ENCODE data around the gene PAF1.

PAF1 gene

GRCh38 chr19:39420769-39421168, 29.9 kb upstream of the PAF1 start:
- no peak for FAIRE-seq
- no peak for DNase-seq (ENCODE audit: insufficient read length, low spot score)
- TF ChIP-seq POU2F2 (IDR thresholded peaks at IDR 0.05; ENCODE audit: low read depth, low read length) (no peak), SPI1 (IDR thresholded peaks at IDR 0.05; ENCODE audit: low read depth, low read length) (no peak), TAF1 (IDR thresholded peaks at IDR 0.05; ENCODE audit: low read depth, low read length) (no peak), PAX5 (IDR thresholded peaks at IDR 0.05; ENCODE audit: insufficient read depth, low read length, severe bottlenecking) (no peak), POLR2AphosphoS5 (IDR thresholded peaks at IDR 0.05; ENCODE audit: low read depth, low read length) (no peak), POLR2A (IDR thresholded peaks at IDR 0.05; ENCODE audit: low read depth, low read length) (no peak)

- no peak for DNase-seq (ENCODE audit: insufficient read length, low spot score)
- FAIRE-seq, result no peak
- TF ChIP-seq POLR2AphosphoS5 (IDR thresholded peaks at IDR 0.05; ENCODE audit: low read depth, low read length) (no peak), TAF1 (IDR thresholded peaks at IDR 0.05; ENCODE audit: low read depth, low read length) (no peak), SPI1 (IDR thresholded peaks at IDR 0.05; ENCODE audit: low read depth, low read length) (no peak)
Measured at GRCh38 chr19:39419003-39419402, 28.1 kb upstream of the PAF1 start.

- DNase-seq (ENCODE audit: insufficient read length, low spot score), result no peak
- no peak for FAIRE-seq
- TF ChIP-seq TAF1 (IDR thresholded peaks at IDR 0.05; ENCODE audit: low read depth, low read length), result no peak
- TF ChIP-seq POLR2A (IDR thresholded peaks at IDR 0.05; ENCODE audit: low read depth, low read length), result no peak
- no peak for TF ChIP-seq POU2F2 (IDR thresholded peaks at IDR 0.05; ENCODE audit: low read depth, low read length)
- no peak for TF ChIP-seq POLR2AphosphoS5 (IDR thresholded peaks at IDR 0.05; ENCODE audit: low read depth, low read length)
- no peak for TF ChIP-seq SPI1 (IDR thresholded peaks at IDR 0.05; ENCODE audit: low read depth, low read length)
- TF ChIP-seq PAX5 (IDR thresholded peaks at IDR 0.05; ENCODE audit: insufficient read depth, low read length, severe bottlenecking), result no peak
Measured at GRCh38 chr19:39417463-39418181, 26.7 kb upstream of the PAF1 start.

GRCh38 chr19:39416152-39417120, 25.5 kb upstream of the PAF1 start:
- TF ChIP-seq POU2F2 (IDR thresholded peaks at IDR 0.05; ENCODE audit: low read depth, low read length) (no peak), SPI1 (IDR thresholded peaks at IDR 0.05; ENCODE audit: low read depth, low read length) (no peak), POLR2AphosphoS5 (IDR thresholded peaks at IDR 0.05; ENCODE audit: low read depth, low read length) (no peak), POLR2A (IDR thresholded peaks at IDR 0.05; ENCODE audit: low read depth, low read length) (no peak), PAX5 (IDR thresholded peaks at IDR 0.05; ENCODE audit: insufficient read depth, low read length, severe bottlenecking) (no peak), TAF1 (IDR thresholded peaks at IDR 0.05; ENCODE audit: low read depth, low read length) (no peak)
- FAIRE-seq (no peak), DNase-seq (ENCODE audit: insufficient read length, low spot score) (no peak)

GRCh38 chr19:39415111-39416046, 24.5 kb upstream of the PAF1 start:
- TF ChIP-seq POLR2A (IDR thresholded peaks at IDR 0.05; ENCODE audit: low read depth, low read length) (no peak), POLR2AphosphoS5 (IDR thresholded peaks at IDR 0.05; ENCODE audit: low read depth, low read length) (no peak), PAX5 (IDR thresholded peaks at IDR 0.05; ENCODE audit: insufficient read depth, low read length, severe bottlenecking) (no peak), TAF1 (IDR thresholded peaks at IDR 0.05; ENCODE audit: low read depth, low read length) (no peak), SPI1 (IDR thresholded peaks at IDR 0.05; ENCODE audit: low read depth, low read length) (no peak), POU2F2 (IDR thresholded peaks at IDR 0.05; ENCODE audit: low read depth, low read length) (no peak)
- no peak for FAIRE-seq
- DNase-seq (ENCODE audit: insufficient read length, low spot score), result no peak

- FAIRE-seq (peak; percentile 31), DNase-seq (ENCODE audit: insufficient read length, low spot score) (no peak)
Measured at GRCh38 chr19:39413911-39414608, 23.2 kb upstream of the PAF1 start.

GRCh38 chr19:39413272-39413910, 22.5 kb upstream of the PAF1 start:
- DNase-seq (ENCODE audit: insufficient read length, low spot score), result peak; percentile 66

More at GRCh38 chr19:39413911-39414608, 23.2 kb upstream of the PAF1 start:
- TF ChIP-seq TAF1 (IDR thresholded peaks at IDR 0.05; ENCODE audit: low read depth, low read length), result no peak
- no peak for TF ChIP-seq PAX5 (IDR thresholded peaks at IDR 0.05; ENCODE audit: insufficient read depth, low read length, severe bottlenecking)
- no peak for TF ChIP-seq SPI1 (IDR thresholded peaks at IDR 0.05; ENCODE audit: low read depth, low read length)
- TF ChIP-seq POU2F2 (IDR thresholded peaks at IDR 0.05; ENCODE audit: low read depth, low read length), result no peak
- no peak for TF ChIP-seq POLR2AphosphoS5 (IDR thresholded peaks at IDR 0.05; ENCODE audit: low read depth, low read length)
- TF ChIP-seq POLR2A (IDR thresholded peaks at IDR 0.05; ENCODE audit: low read depth, low read length), result no peak; the same call in 1 of the 2 replicates

More at GRCh38 chr19:39413272-39413910, 22.5 kb upstream of the PAF1 start:
- TF ChIP-seq POLR2AphosphoS5 (IDR thresholded peaks at IDR 0.05; ENCODE audit: low read depth, low read length) (no peak), POU2F2 (IDR thresholded peaks at IDR 0.05; ENCODE audit: low read depth, low read length) (no peak), POLR2A (IDR thresholded peaks at IDR 0.05; ENCODE audit: low read depth, low read length) (no peak), TAF1 (IDR thresholded peaks at IDR 0.05; ENCODE audit: low read depth, low read length) (no peak), PAX5 (IDR thresholded peaks at IDR 0.05; ENCODE audit: insufficient read depth, low read length, severe bottlenecking) (no peak), SPI1 (IDR thresholded peaks at IDR 0.05; ENCODE audit: low read depth, low read length) (no peak)
- FAIRE-seq, result no peak
